Neuronal stem cell (in vitro differentiated cells): Measurements from ENCODE around the gene ABHD16B.

Experiments used
- DNase-seq: peaks from one replicate; pipeline ENCODE4 v3.0.0-alpha.2; 2013; ENCODE audit warnings: low spot score
- H2AFZ ChIP-seq: one replicate; pipeline ENCODE4 v1.6.1; 2013; ENCODE audit warnings: mild to moderate bottlenecking, low read length, inconsistent platforms
- H2AK5ac ChIP-seq: 2 replicates; pipeline ENCODE4 v1.6.1; 2013; ENCODE audit warnings: low read depth, mild to moderate bottlenecking, inconsistent platforms, low read length, moderate library complexity, mixed read lengths
- H2BK120ac ChIP-seq: 2 replicates; pipeline ENCODE4 v1.6.1; 2013; ENCODE audit warnings: low read depth, mild to moderate bottlenecking, inconsistent platforms, low read length, moderate library complexity, mixed read lengths
- H2BK12ac ChIP-seq: one replicate; pipeline ENCODE4 v1.6.1; 2013; ENCODE audit warnings: low read length, inconsistent platforms
- H2BK15ac ChIP-seq: 2 replicates; pipeline ENCODE4 v1.6.1; 2013; ENCODE audit warnings: mild to moderate bottlenecking, low read length, inconsistent platforms, mixed read lengths
- H2BK5ac ChIP-seq: one replicate; pipeline ENCODE4 v1.6.1; 2013; ENCODE audit warnings: inconsistent platforms, mild to moderate bottlenecking, low read length, moderate library complexity
- H3K14ac ChIP-seq: one replicate; pipeline ENCODE4 v1.6.1; 2013; ENCODE audit warnings: low read length, inconsistent platforms
- H3K18ac ChIP-seq: 2 replicates; pipeline ENCODE4 v1.6.1; 2013; ENCODE audit warnings: low read length, inconsistent platforms
- H3K23ac ChIP-seq: 2 replicates; pipeline ENCODE4 v1.6.1; 2013; ENCODE audit warnings: low read depth, mild to moderate bottlenecking, mixed read lengths, low read length, inconsistent platforms; ENCODE audit not compliant: poor library complexity
- H3K27ac ChIP-seq: replicated peaks from 3 replicates; pipeline ENCODE4 v1.5.1; 2013; ENCODE audit warnings: low read length, inconsistent platforms
- H3K27me3 ChIP-seq, 3 experiments: 2 replicates each; pipeline ENCODE4 v1.6.1; 2013; ENCODE audit warnings: low read length in 3 of 3, mild to moderate bottlenecking in 2 of 3, inconsistent platforms in 1 of 3, low read depth in 1 of 3, mixed read lengths in 1 of 3, moderate library complexity in 1 of 3; ENCODE audit not compliant: control insufficient read depth in 3 of 3, insufficient read depth in 3 of 3
- H3K36me3 ChIP-seq, 2 donors: replicated peaks in 1 of 2; 2 replicates each; pipeline ENCODE4 v1.6.1; 2013; ENCODE audit warnings: low read length in 2 of 2; ENCODE audit not compliant: control insufficient read depth in 2 of 2, insufficient read depth in 2 of 2
- H3K4ac ChIP-seq: 2 replicates; pipeline ENCODE4 v1.6.1; 2013; ENCODE audit warnings: inconsistent platforms, mild to moderate bottlenecking, low read length, moderate library complexity
- H3K4me1 ChIP-seq, 2 donors: 1 replicate in 1 of 2; 2 replicates in 1 of 2; pipeline ENCODE4 v1.6.1; 2013; ENCODE audit warnings: low read length in 2 of 2, low read depth in 1 of 2; ENCODE audit not compliant: control insufficient read depth in 2 of 2, insufficient read depth in 1 of 2
- H3K4me2 ChIP-seq: one replicate; pipeline ENCODE4 v1.6.1; 2013; ENCODE audit warnings: mild to moderate bottlenecking, low read length, inconsistent platforms; ENCODE audit not compliant: insufficient read depth, poor library complexity, severe bottlenecking
- H3K4me3 ChIP-seq, 2 donors: 2 replicates each; pipeline ENCODE4 v1.5.1; 2013; ENCODE audit warnings: low read length in 2 of 2, mild to moderate bottlenecking in 2 of 2, inconsistent platforms in 1 of 2, moderate library complexity in 1 of 2
- H3K79me1 ChIP-seq: one replicate; pipeline ENCODE4 v1.6.1; 2013; ENCODE audit warnings: low read depth, mild to moderate bottlenecking, inconsistent platforms, low read length, moderate library complexity
- H3K9ac ChIP-seq: one replicate; pipeline ENCODE4 v1.6.1; 2013; ENCODE audit warnings: mild to moderate bottlenecking, low read depth, low read length, inconsistent platforms; ENCODE audit not compliant: poor library complexity
- H3K9me3 ChIP-seq, 2 donors: replicated peaks in 1 of 2; 2 replicates each; pipeline versions ENCODE3 to v1.6.1; 2013; ENCODE audit warnings: low read length in 2 of 2, mild to moderate bottlenecking in 2 of 2, inconsistent platforms in 1 of 2, low read depth in 1 of 2, mixed read lengths in 1 of 2, moderate library complexity in 1 of 2; ENCODE audit not compliant: control insufficient read depth in 2 of 2, insufficient read depth in 1 of 2
- H4K8ac ChIP-seq: one replicate; pipeline ENCODE4 v1.6.1; 2013; ENCODE audit warnings: low read depth, mild to moderate bottlenecking, inconsistent platforms, low read length, moderate library complexity
- H4K91ac ChIP-seq: one replicate; pipeline ENCODE4 v1.6.1; 2013; ENCODE audit warnings: low read length, low read depth, mild to moderate bottlenecking, inconsistent platforms; ENCODE audit not compliant: poor library complexity
- WGBS, 2 donors: extraction: QIAGEN DNeasy Blood & Tissue Kit; methylation state at CpG; one replicate each; pipeline ENCODE4 v1.1.7; 2013; ENCODE audit warnings: missing lambda C conversion rate in 2 of 2, mixed read lengths in 1 of 2; ENCODE audit not compliant: insufficient read length in 2 of 2, insufficient replicate concordance in 1 of 2; ENCODE audit errors: extremely low coverage in 2 of 2; 5-methylcytosine and 5-hydroxymethylcytosine counted together

Gene ABHD16B

GRCh38 chr20:63819224-63819921 is 41.9 kb upstream of the ABHD16B start:
- Histone ChIP-seq H3K4ac (no peak overlapping the region), H2AK5ac (no peak overlapping the region), H3K18ac (no peak overlapping the region), H3K23ac (no peak overlapping the region), H2AFZ (no peak overlapping the region), H2BK15ac (no peak overlapping the region), H3K4me1 (peaks cover 0 to 4% of the 10 kb centered on the region in 2 donors), H2BK5ac (no peak overlapping the region), H4K8ac (no peak overlapping the region), H3K14ac (no peak overlapping the region), H3K9ac (no peak overlapping the region), H3K9me3 (peaks cover 0 to 1% of the 10 kb centered on the region in 2 donors), H3K36me3 (peaks cover 12 to 23% of the 10 kb centered on the region in 2 donors), H4K91ac (no peak overlapping the region), H3K79me1 (peaks cover 8% of the 10 kb centered on the region), H3K27ac (no peak overlapping the region), H3K4me3 (no peak overlapping the region), H3K4me2 (no peak overlapping the region), H3K27me3 (no peaks in the 10 kb centered on the region), H2BK12ac (no peak overlapping the region), H2BK120ac (no peak overlapping the region)
- DNase-seq = no peak
- no CpG with 5 or more reads among the region's 24 CpGs for WGBS, 2 donors

GRCh38 chr20:63821811-63822210 is 39.5 kb upstream of the ABHD16B start:
- Histone ChIP-seq H2BK120ac (no peak overlapping the region), H3K36me3 (peaks cover 4 to 33% of the 10 kb centered on the region in 2 donors), H2AFZ (no peak overlapping the region), H3K4me3 (no peak overlapping the region), H3K27ac (no peak overlapping the region), H3K27me3 (no peaks in the 10 kb centered on the region), H3K18ac (no peak overlapping the region), H3K4ac (no peak overlapping the region), H2BK5ac (no peak overlapping the region), H2BK15ac (no peak overlapping the region), H4K8ac (no peak overlapping the region), H3K9me3 (no peaks in the 10 kb centered on the region), H3K79me1 (peaks cover under 1% of the 10 kb centered on the region), H2BK12ac (no peak overlapping the region), H4K91ac (no peak overlapping the region), H3K23ac (no peak overlapping the region), H3K4me1 (no peaks in the 10 kb centered on the region), H2AK5ac (no peak overlapping the region), H3K4me2 (no peak overlapping the region), H3K14ac (no peak overlapping the region), H3K9ac (no peak overlapping the region)
- DNase-seq = no peak
- WGBS, 2 donors = no CpG with 5 or more reads among the region's 8 CpGs

DNA sequence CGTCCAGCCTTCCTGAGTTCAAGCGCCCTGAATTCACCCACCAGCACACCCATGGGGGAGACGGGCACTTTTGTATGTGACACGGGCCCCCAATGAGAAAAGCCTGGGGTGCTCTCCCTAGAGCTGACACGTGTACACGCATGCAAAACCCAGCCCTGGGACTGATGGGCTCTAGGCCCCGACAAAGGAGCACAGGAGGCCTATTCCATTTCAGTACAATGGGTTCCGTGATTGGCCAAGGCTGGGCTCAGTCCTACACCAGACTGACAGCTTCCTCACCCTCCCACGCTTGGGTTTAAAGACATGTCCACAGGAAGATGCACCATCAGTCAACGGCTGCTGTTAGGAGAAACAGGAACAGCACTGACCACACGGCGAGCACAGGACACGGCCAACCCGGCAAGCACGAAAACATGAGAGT is 39.0 kb upstream of the ABHD16B start:
- Histone ChIP-seq H3K4me3 (no peak overlapping the region), H2AK5ac (peak overlapping the region; percentile 33), H4K8ac (peak overlapping the region; percentile 95), H3K4ac (no peak overlapping the region), H4K91ac (no peak overlapping the region), H3K9me3 (no peaks in the 10 kb centered on the region), H2BK5ac (no peak overlapping the region), H3K18ac (peak overlapping the region; percentile 28), H3K4me2 (no peak overlapping the region), H3K79me1 (peaks cover 2% of the 10 kb centered on the region), H3K4me1 (no peaks in the 10 kb centered on the region), H3K9ac (peak overlapping the region; percentile 21), H2AFZ (no peak overlapping the region), H2BK12ac (no peak overlapping the region), H3K27ac (no peak overlapping the region), H3K27me3 (no peaks in the 10 kb centered on the region), H2BK15ac (no peak overlapping the region), H3K36me3 (peaks cover 4 to 33% of the 10 kb centered on the region in 2 donors), H3K23ac (no peak overlapping the region), H2BK120ac (no peak overlapping the region), H3K14ac (peak overlapping the region; percentile 27)
- DNase-seq = no peak
- whole genome bisulfite sequencing, 2 donors = no CpG with 5 or more reads among the region's 15 CpGs

- Histone ChIP-seq H3K4ac (no peak overlapping the region), H3K27me3 (peaks cover 0 to 2% (median 0%) of the 10 kb centered on the region in 3 experiments), H2BK5ac (no peak overlapping the region), H3K36me3 (peaks cover 4 to 33% of the 10 kb centered on the region in 2 donors), H3K4me1 (peaks cover 4% of the 10 kb centered on the region in 2 donors), H3K4me2 (no peak overlapping the region), H2BK12ac (no peak overlapping the region), H3K9ac (no peak overlapping the region), H2AK5ac (no peak overlapping the region), H3K9me3 (no peaks in the 10 kb centered on the region), H4K91ac (no peak overlapping the region), H3K18ac (no peak overlapping the region), H3K23ac (no peak overlapping the region), H2BK120ac (no peak overlapping the region), H3K79me1 (peaks cover 4% of the 10 kb centered on the region), H3K27ac (no peak overlapping the region), H3K4me3 (no peak overlapping the region), H2AFZ (no peak overlapping the region), H3K14ac (no peak overlapping the region), H2BK15ac (no peak overlapping the region), H4K8ac (no peak overlapping the region)
- DNase-seq = no peak
- no CpG with 5 or more reads among the region's 12 CpGs for WGBS, 2 donors
Measured at GRCh38 chr20:63823691-63824311, 37.5 kb upstream of the ABHD16B start.
